K562 (cell line): ENCODE results near the gene CD72. TPM values are rescaled to one million over a fixed set of nuclear protein-coding genes. Genes with fewer than 3 reads are reported as not detected.

Source experiments
- CTBP1 ChIP-seq: fragments of 450-650 bp; IDR thresholded peaks from 2 replicates; pipeline ENCODE4 v1.6.1; 2016; ENCODE audit warnings: borderline replicate concordance
- GATAD2B ChIP-seq: fragments of 450-650 bp; IDR thresholded peaks from 2 replicates; pipeline ENCODE4 v1.6.1; 2017; ENCODE audit warnings: mild to moderate bottlenecking, borderline replicate concordance
- PATZ1 ChIP-seq: fragments of 250-450 bp; sonication (Bioruptor Pico); IDR thresholded peaks from 2 replicates; pipeline ENCODE4 v1.5.0; 2020; ENCODE audit warnings: mild to moderate bottlenecking, borderline replicate concordance
- SRSF3 ChIP-seq: fragments of 200-400 bp; formaldehyde crosslinking; IDR thresholded peaks from 2 replicates; pipeline ENCODE4 v1.6.1; 2016; ENCODE audit warnings: mild to moderate bottlenecking, low read length, moderate library complexity; ENCODE audit not compliant: insufficient read depth
- TOE1 ChIP-seq, 2 experiments: fragments of 450-650 bp in 1 of 2; sonication (generic) in 1 of 2; formaldehyde crosslinking in 1 of 2; IDR thresholded peaks; 2 replicates each; pipeline versions ENCODE4 v1.7.1 to v1.8.0; 2016 to 2022; ENCODE audit warnings: borderline replicate concordance in 2 of 2, mild to moderate bottlenecking in 2 of 2, antibody characterized with exemption in 1 of 2, inconsistent platforms in 1 of 2, low read depth in 1 of 2, missing genetic modification reagents in 1 of 2, moderate library complexity in 1 of 2
- ZBTB12 ChIP-seq: fragments of 250-450 bp; sonication (Bioruptor Pico); IDR thresholded peaks from 2 replicates; pipeline ENCODE4 v1.4.0; 2020
- ZBTB2 ChIP-seq: fragments of 450-650 bp; IDR thresholded peaks from 2 replicates; pipeline ENCODE4 v1.6.1; 2016; ENCODE audit warnings: antibody characterized with exemption
- ZBTB26 ChIP-seq: fragments of 450-650 bp; formaldehyde crosslinking; IDR thresholded peaks from 2 replicates; pipeline ENCODE4 v1.4.0; 2022; ENCODE audit warnings: missing genetic modification characterization
- polyA plus RNA-seq, 8 experiments: library from polyadenylated mRNA; depleted of rRNA in 4 of 8; stranded (reverse) in 5 of 8; unstranded in 3 of 8; fragments of >200 nt; fragmentation: Nextera tagmentation in 2 of 8; fragmentation: Illumina TruSeq in 1 of 8; extraction: Ambion mirVana in 2 of 8; extraction: Trizol in 1 of 8; gene quantifications; 2 replicates each; pipeline versions ENCODE4 v1.2.1 to v1.2.3, GENCODE V29; 2011 to 2014; ENCODE audit warnings: inconsistent platforms in 1 of 8, missing spikeins in 1 of 8
- total RNA-seq, 7 experiments: library from RNA; depleted of rRNA in 6 of 7; stranded (reverse); fragments of >200 nt in 6 of 7; fragmentation: Illumina TruSeq in 2 of 7; extraction: Trizol in 2 of 7; gene quantifications; 2 replicates each; pipeline versions ENCODE4 v1.2.1 to v1.2.3, GENCODE V29; 2011 to 2021; ENCODE audit warnings: low replicate concordance in 1 of 7

CD72 gene
- total and polyA plus RNA-seq, 9 of the 15 experiments (the other 6 are each of a cell fraction or from before 2014, with no cell fraction given) = 0.11 to 0.78 (median 0.27) TPM; not detected in 1

- TF ChIP-seq PATZ1 (CRISPR knock-in tag) (no peak), CTBP1 (peak; percentile 85; the same call in 1 of the 2 replicates), GATAD2B (peak; percentile 35), ZBTB2 (peak; percentile 91), ZBTB26 (CRISPR knock-in tag) (no peak), ZBTB12 (no peak; the same call in 1 of the 2 replicates), TOE1 (IDR thresholded peaks at IDR 0.05; ENCODE audit: borderline replicate concordance) (peak; percentile 68; the same call in 1 of the 2 replicates), TOE1 (CRISPR knock-in tag; IDR thresholded peaks at IDR 0.05; ENCODE audit: borderline replicate concordance, low read depth) (0 out of 2 replicates have a peak, but pooled peaks have one; percentile 71), SRSF3 (no peak)
Measured at GRCh38 chr9:35657546-35658136, 39.4 kb upstream of the CD72 start, which contains the start of gene RMRP (continued).
